Mammary epithelial cell (primary cell): Measurements from ENCODE around the gene MMP17.

Experiments
- EZH2 ChIP-seq: IDR thresholded peaks from 2 replicates; pipeline ENCODE4 v1.6.1; 2012; ENCODE audit warnings: low read length, inconsistent platforms, borderline replicate concordance
- TF ChIP-seq, protein P1 (sequence below), 2 donors: IDR thresholded peaks in 1 of 2; conservative IDR thresholded peaks in 1 of 2; 2 replicates each; pipeline ENCODE4 v1.5.1; 2011 to 2012; ENCODE audit warnings: inconsistent platforms in 2 of 2, low read length in 2 of 2, mild to moderate bottlenecking in 2 of 2, control low read depth in 1 of 2, low read depth in 1 of 2; ENCODE audit not compliant: insufficient read depth in 1 of 2; ENCODE audit errors: extremely low read depth in 1 of 2

DNA sequence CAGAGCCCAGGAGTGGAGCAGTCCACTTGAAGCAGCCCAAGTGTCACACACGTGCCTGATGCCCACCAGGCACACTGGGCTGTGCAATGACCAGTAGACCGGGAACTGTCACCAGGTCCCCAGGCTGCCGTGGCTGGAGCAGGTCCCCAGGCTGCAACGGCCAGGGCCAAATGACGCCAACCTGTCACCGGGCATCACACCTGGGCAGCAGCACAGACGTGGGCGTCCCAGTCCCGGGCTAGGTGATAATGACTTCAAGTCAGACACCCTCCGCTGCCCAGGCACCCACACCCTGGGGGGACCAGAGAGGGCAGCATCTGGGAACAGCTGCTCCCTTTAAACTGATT is 30.6 kb upstream of the MMP17 start:
- TF ChIP-seq, protein P1, sequence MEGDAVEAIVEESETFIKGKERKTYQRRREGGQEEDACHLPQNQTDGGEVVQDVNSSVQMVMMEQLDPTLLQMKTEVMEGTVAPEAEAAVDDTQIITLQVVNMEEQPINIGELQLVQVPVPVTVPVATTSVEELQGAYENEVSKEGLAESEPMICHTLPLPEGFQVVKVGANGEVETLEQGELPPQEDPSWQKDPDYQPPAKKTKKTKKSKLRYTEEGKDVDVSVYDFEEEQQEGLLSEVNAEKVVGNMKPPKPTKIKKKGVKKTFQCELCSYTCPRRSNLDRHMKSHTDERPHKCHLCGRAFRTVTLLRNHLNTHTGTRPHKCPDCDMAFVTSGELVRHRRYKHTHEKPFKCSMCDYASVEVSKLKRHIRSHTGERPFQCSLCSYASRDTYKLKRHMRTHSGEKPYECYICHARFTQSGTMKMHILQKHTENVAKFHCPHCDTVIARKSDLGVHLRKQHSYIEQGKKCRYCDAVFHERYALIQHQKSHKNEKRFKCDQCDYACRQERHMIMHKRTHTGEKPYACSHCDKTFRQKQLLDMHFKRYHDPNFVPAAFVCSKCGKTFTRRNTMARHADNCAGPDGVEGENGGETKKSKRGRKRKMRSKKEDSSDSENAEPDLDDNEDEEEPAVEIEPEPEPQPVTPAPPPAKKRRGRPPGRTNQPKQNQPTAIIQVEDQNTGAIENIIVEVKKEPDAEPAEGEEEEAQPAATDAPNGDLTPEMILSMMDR (conservative IDR thresholded peaks at IDR 0.05 in 1 of 2, IDR thresholded peaks at IDR 0.05 in 1 of 2; ENCODE audit: extremely low read depth in 1 of 2, insufficient read depth in 1 of 2, low read depth in 1 of 2, low read length in 2 of 2) = no peak
- no peak for TF ChIP-seq EZH2
